ENCODE results near the gene DGKH.

DGKH gene

GRCh38 chr13:42151781-42152180 lies 103.3 kb downstream of the DGKH start:
- Histone ChIP-seq H4K91ac (ENCODE audit: low read depth, low read length, poor library complexity) (no peak overlapping the region), H2BK15ac (ENCODE audit: low read length) (no peak overlapping the region), H3K23ac (ENCODE audit: low read depth, low read length, poor library complexity) (no peak overlapping the region), H3K27me3 (ENCODE audit: control insufficient read depth in 3 of 3, insufficient read depth in 3 of 3, low read depth in 1 of 3, low read length in 3 of 3) (no peaks in the 10 kb centered on the region), H2BK12ac (ENCODE audit: low read length) (no peak overlapping the region), H3K4ac (ENCODE audit: low read length) (no peak overlapping the region), H3K9me3 (replicated peaks in 1 of 2; ENCODE audit: control insufficient read depth in 2 of 2, insufficient read depth in 1 of 2, low read depth in 1 of 2, low read length in 2 of 2) (no peaks in the 10 kb centered on the region), H2AFZ (ENCODE audit: low read length) (no peak overlapping the region), H2BK120ac (ENCODE audit: low read depth, low read length) (no peak overlapping the region), H4K8ac (ENCODE audit: low read depth, low read length) (no peak overlapping the region), H3K9ac (ENCODE audit: low read depth, low read length, poor library complexity) (no peak overlapping the region), H3K27ac (replicated peaks; ENCODE audit: low read length) (no peak overlapping the region), H3K14ac (ENCODE audit: low read length) (no peak overlapping the region), H3K79me1 (ENCODE audit: low read depth, low read length) (no peaks in the 10 kb centered on the region), H2BK5ac (ENCODE audit: low read length) (no peak overlapping the region), H3K36me3 (replicated peaks in 1 of 2; ENCODE audit: control insufficient read depth in 2 of 2, insufficient read depth in 2 of 2, low read length in 2 of 2) (peaks cover 6 to 15% of the 10 kb centered on the region in 2 donors), H3K4me2 (ENCODE audit: insufficient read depth, low read length, poor library complexity, severe bottlenecking) (no peak overlapping the region), H3K4me3 (ENCODE audit: low read length in 2 of 2) (no peak overlapping the region), H2AK5ac (ENCODE audit: low read depth, low read length) (no peak overlapping the region), H3K18ac (ENCODE audit: low read length) (no peak overlapping the region), H3K4me1 (ENCODE audit: control insufficient read depth in 2 of 2, insufficient read depth in 1 of 2, low read depth in 1 of 2, low read length in 2 of 2) (peaks cover 0 to 10% of the 10 kb centered on the region in 2 donors)
- no peak for DNase-seq (ENCODE audit: low spot score)
- no CpG with 5 or more reads among the region's 1 CpG for WGBS, 2 donors (ENCODE audit: extremely low coverage in 2 of 2, insufficient read length in 2 of 2, insufficient replicate concordance in 1 of 2)

- H3K4me3 ChIP-seq (ENCODE audit: low read length in 2 of 2), result no peak overlapping the region
- no peak overlapping the region for H2BK12ac ChIP-seq (ENCODE audit: low read length)
- no peak overlapping the region for H4K8ac ChIP-seq (ENCODE audit: low read depth, low read length)
- no peak overlapping the region for H3K27ac ChIP-seq (replicated peaks; ENCODE audit: low read length)
- no peak overlapping the region for H3K23ac ChIP-seq (ENCODE audit: low read depth, low read length, poor library complexity)
- H3K18ac ChIP-seq (ENCODE audit: low read length), result no peak overlapping the region
- no peak overlapping the region for H2BK15ac ChIP-seq (ENCODE audit: low read length)
- H3K4ac ChIP-seq (ENCODE audit: low read length), result no peak overlapping the region
- no peaks in the 10 kb centered on the region for H3K79me1 ChIP-seq (ENCODE audit: low read depth, low read length)
- H3K27me3 ChIP-seq (ENCODE audit: control insufficient read depth in 3 of 3, insufficient read depth in 3 of 3, low read depth in 1 of 3, low read length in 3 of 3), result no peaks in the 10 kb centered on the region
- H2AFZ ChIP-seq (ENCODE audit: low read length), result no peak overlapping the region
- WGBS, 2 donors (ENCODE audit: extremely low coverage in 2 of 2, insufficient read length in 2 of 2, insufficient replicate concordance in 1 of 2), result no CpG with 5 or more reads among the region's 4 CpGs
- H3K4me2 ChIP-seq (ENCODE audit: insufficient read depth, low read length, poor library complexity, severe bottlenecking), result no peak overlapping the region
- no peak overlapping the region for H2AK5ac ChIP-seq (ENCODE audit: low read depth, low read length)
- no peaks in the 10 kb centered on the region for H3K9me3 ChIP-seq (replicated peaks in 1 of 2; ENCODE audit: control insufficient read depth in 2 of 2, insufficient read depth in 1 of 2, low read depth in 1 of 2, low read length in 2 of 2)
- no peak overlapping the region for H2BK120ac ChIP-seq (ENCODE audit: low read depth, low read length)
- no peak for DNase-seq (ENCODE audit: low spot score)
- no peak overlapping the region for H4K91ac ChIP-seq (ENCODE audit: low read depth, low read length, poor library complexity)
- H2BK5ac ChIP-seq (ENCODE audit: low read length), result no peak overlapping the region
- peaks cover 6 to 22% of the 10 kb centered on the region in 2 donors for H3K36me3 ChIP-seq (replicated peaks in 1 of 2; ENCODE audit: control insufficient read depth in 2 of 2, insufficient read depth in 2 of 2, low read length in 2 of 2)
- H3K14ac ChIP-seq (ENCODE audit: low read length), result no peak overlapping the region
- peaks cover 0 to 10% of the 10 kb centered on the region in 2 donors for H3K4me1 ChIP-seq (ENCODE audit: control insufficient read depth in 2 of 2, insufficient read depth in 1 of 2, low read depth in 1 of 2, low read length in 2 of 2)
- no peak overlapping the region for H3K9ac ChIP-seq (ENCODE audit: low read depth, low read length, poor library complexity)
Observed at GRCh38 chr13:42152495-42152894, 104.0 kb downstream of the DGKH start.

GRCh38 chr13:42153199-42154113 lies 105.0 kb downstream of the DGKH start:
- no peak overlapping the region for H2BK15ac ChIP-seq (ENCODE audit: low read length)
- no peak overlapping the region for H2BK12ac ChIP-seq (ENCODE audit: low read length)
- WGBS, 2 donors (ENCODE audit: extremely low coverage in 2 of 2, insufficient read length in 2 of 2, insufficient replicate concordance in 1 of 2), result no CpG with 5 or more reads among the region's 3 CpGs
- H3K27ac ChIP-seq (replicated peaks; ENCODE audit: low read length), result no peak overlapping the region
- H3K9me3 ChIP-seq (replicated peaks in 1 of 2; ENCODE audit: control insufficient read depth in 2 of 2, insufficient read depth in 1 of 2, low read depth in 1 of 2, low read length in 2 of 2), result no peaks in the 10 kb centered on the region
- H2BK120ac ChIP-seq (ENCODE audit: low read depth, low read length), result no peak overlapping the region
- no peak overlapping the region for H3K4ac ChIP-seq (ENCODE audit: low read length)
- no peak overlapping the region for H4K91ac ChIP-seq (ENCODE audit: low read depth, low read length, poor library complexity)
- no peak for DNase-seq (ENCODE audit: low spot score)
- no peak overlapping the region for H3K18ac ChIP-seq (ENCODE audit: low read length)
- H3K9ac ChIP-seq (ENCODE audit: low read depth, low read length, poor library complexity), result no peak overlapping the region
- H3K4me3 ChIP-seq (ENCODE audit: low read length in 2 of 2), result no peak overlapping the region
- peaks cover 0 to 10% of the 10 kb centered on the region in 2 donors for H3K4me1 ChIP-seq (ENCODE audit: control insufficient read depth in 2 of 2, insufficient read depth in 1 of 2, low read depth in 1 of 2, low read length in 2 of 2)
- no peak overlapping the region for H2BK5ac ChIP-seq (ENCODE audit: low read length)
- peaks cover 6 to 26% of the 10 kb centered on the region in 2 donors for H3K36me3 ChIP-seq (replicated peaks in 1 of 2; ENCODE audit: control insufficient read depth in 2 of 2, insufficient read depth in 2 of 2, low read length in 2 of 2)
- H4K8ac ChIP-seq (ENCODE audit: low read depth, low read length), result no peak overlapping the region
- no peak overlapping the region for H2AK5ac ChIP-seq (ENCODE audit: low read depth, low read length)
- no peak overlapping the region for H3K23ac ChIP-seq (ENCODE audit: low read depth, low read length, poor library complexity)
- H3K27me3 ChIP-seq (ENCODE audit: control insufficient read depth in 3 of 3, insufficient read depth in 3 of 3, low read depth in 1 of 3, low read length in 3 of 3), result no peaks in the 10 kb centered on the region
- H3K4me2 ChIP-seq (ENCODE audit: insufficient read depth, low read length, poor library complexity, severe bottlenecking), result no peak overlapping the region
- H3K14ac ChIP-seq (ENCODE audit: low read length), result no peak overlapping the region
- H2AFZ ChIP-seq (ENCODE audit: low read length), result no peak overlapping the region
- H3K79me1 ChIP-seq (ENCODE audit: low read depth, low read length), result no peaks in the 10 kb centered on the region

GRCh38 chr13:42155251-42155650 lies 106.8 kb downstream of the DGKH start:
- H3K4me3 ChIP-seq (ENCODE audit: low read length in 2 of 2), result no peak overlapping the region

More at GRCh38 chr13:42155251-42155650, 106.8 kb downstream of the DGKH start:
- no peak overlapping the region for H2BK5ac ChIP-seq (ENCODE audit: low read length)
- H3K23ac ChIP-seq (ENCODE audit: low read depth, low read length, poor library complexity), result no peak overlapping the region
- no peaks in the 10 kb centered on the region for H3K79me1 ChIP-seq (ENCODE audit: low read depth, low read length)
- H3K36me3 ChIP-seq (replicated peaks in 1 of 2; ENCODE audit: control insufficient read depth in 2 of 2, insufficient read depth in 2 of 2, low read length in 2 of 2), result peaks cover 9 to 44% of the 10 kb centered on the region in 2 donors
- H3K4ac ChIP-seq (ENCODE audit: low read length), result no peak overlapping the region
- H2BK15ac ChIP-seq (ENCODE audit: low read length), result no peak overlapping the region
- H2AFZ ChIP-seq (ENCODE audit: low read length), result no peak overlapping the region
- no peak overlapping the region for H2BK120ac ChIP-seq (ENCODE audit: low read depth, low read length)
- no peak overlapping the region for H3K27ac ChIP-seq (replicated peaks; ENCODE audit: low read length)
- no peak for DNase-seq (ENCODE audit: low spot score)
- H3K4me2 ChIP-seq (ENCODE audit: insufficient read depth, low read length, poor library complexity, severe bottlenecking), result no peak overlapping the region
- no peak overlapping the region for H2AK5ac ChIP-seq (ENCODE audit: low read depth, low read length)
- H3K4me1 ChIP-seq (ENCODE audit: control insufficient read depth in 2 of 2, insufficient read depth in 1 of 2, low read depth in 1 of 2, low read length in 2 of 2), result no peaks in the 10 kb centered on the region
- H3K9me3 ChIP-seq (replicated peaks in 1 of 2; ENCODE audit: control insufficient read depth in 2 of 2, insufficient read depth in 1 of 2, low read depth in 1 of 2, low read length in 2 of 2), result no peaks in the 10 kb centered on the region
- no CpG with 5 or more reads among the region's 3 CpGs for WGBS, 2 donors (ENCODE audit: extremely low coverage in 2 of 2, insufficient read length in 2 of 2, insufficient replicate concordance in 1 of 2)
- H4K8ac ChIP-seq (ENCODE audit: low read depth, low read length), result no peak overlapping the region
- no peak overlapping the region for H3K14ac ChIP-seq (ENCODE audit: low read length)
- no peak overlapping the region for H2BK12ac ChIP-seq (ENCODE audit: low read length)
- no peaks in the 10 kb centered on the region for H3K27me3 ChIP-seq (ENCODE audit: control insufficient read depth in 3 of 3, insufficient read depth in 3 of 3, low read depth in 1 of 3, low read length in 3 of 3)
- no peak overlapping the region for H4K91ac ChIP-seq (ENCODE audit: low read depth, low read length, poor library complexity)
- no peak overlapping the region for H3K9ac ChIP-seq (ENCODE audit: low read depth, low read length, poor library complexity)
- no peak overlapping the region for H3K18ac ChIP-seq (ENCODE audit: low read length)

All from neuronal stem cell (in vitro differentiated cells).